HG02642 (cell line): ENCODE data around the gene CSMD2.
"Not testable (repeated sequence)": the region's sequence is repeated elsewhere in the genome, so short reads cannot be mapped to it uniquely, and the experiment has no call there.

Experiments used
- ATAC-seq: cut with Tn5 transposase; IDR thresholded peaks from one replicate; pipeline ENCODE4 v1.9.1; 2021; ENCODE audit warnings: mild to moderate bottlenecking; ENCODE audit not compliant: unreplicated experiment, poor library complexity

Gene CSMD2

DNA sequence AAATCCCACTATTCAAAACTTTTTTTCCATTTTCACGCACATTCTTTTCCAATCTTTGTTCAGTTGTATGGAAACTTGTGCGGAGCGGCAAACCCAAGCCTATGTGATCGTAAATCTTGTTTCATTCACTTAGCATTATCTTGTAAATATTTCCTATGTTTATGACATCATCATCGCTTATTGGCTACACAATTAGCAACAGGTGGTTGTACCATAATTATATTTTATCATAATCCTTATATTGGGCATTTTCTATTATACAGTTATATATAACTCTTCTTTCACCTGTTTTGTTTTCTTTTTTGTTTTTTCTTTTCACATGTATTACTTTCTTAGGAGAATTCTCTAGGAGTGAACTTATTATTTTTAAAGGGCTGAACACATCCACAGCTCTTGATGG is 627.1 kb downstream of the CSMD2 start:
- no peak for ATAC-seq

GRCh38 chr1:33535334-33535733 is 629.7 kb downstream of the CSMD2 start:
- ATAC-seq: no peak

GRCh38 chr1:33532936-33533335 is 632.1 kb downstream of the CSMD2 start:
- no peak for ATAC-seq

- ATAC-seq: no peak
Measured at GRCh38 chr1:33532250-33532649, 632.8 kb downstream of the CSMD2 start.

- ATAC-seq: no peak
Measured at GRCh38 chr1:33529957-33530356, 635.1 kb downstream of the CSMD2 start.

- no peak for ATAC-seq
Measured at GRCh38 chr1:33527934-33528333, 637.1 kb downstream of the CSMD2 start.

- ATAC-seq: no peak
Measured at GRCh38 chr1:33524586-33524985, 640.4 kb downstream of the CSMD2 start.

DNA sequence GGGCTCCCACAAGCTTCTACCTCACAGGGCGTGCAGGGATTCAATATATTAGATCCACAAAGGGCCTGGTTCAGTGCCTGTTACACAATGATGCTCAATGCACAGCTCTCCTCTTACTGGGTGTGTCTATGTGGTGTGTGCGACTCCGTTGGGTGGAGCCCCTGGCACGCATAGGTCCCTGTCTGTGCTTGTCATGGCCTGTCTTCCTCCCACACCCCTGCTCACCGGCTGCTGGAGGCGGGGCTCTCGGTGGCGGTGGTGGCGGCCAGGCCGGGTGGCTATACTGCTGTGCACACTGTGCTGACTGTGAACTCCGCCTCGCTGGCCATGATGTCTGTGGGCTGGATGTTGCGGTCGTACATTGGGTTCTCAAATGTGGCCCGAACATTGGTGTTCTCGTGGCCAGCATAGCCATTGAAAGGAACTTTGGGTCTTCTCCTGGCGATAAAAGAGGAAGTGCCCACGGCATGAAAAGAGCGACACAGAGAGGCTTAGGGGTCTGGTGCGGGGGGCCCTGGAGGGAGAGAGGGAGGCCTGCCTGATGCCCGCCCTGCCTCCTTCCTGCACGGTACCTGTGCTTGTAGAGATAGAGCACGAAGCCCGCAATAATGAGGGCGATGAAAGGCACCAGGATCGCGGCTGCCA is 645.7 kb downstream of the CSMD2 start:
- no peak for ATAC-seq

- ATAC-seq: no peak
Measured at GRCh38 chr1:33517596-33518250, 647.3 kb downstream of the CSMD2 start.

GRCh38 chr1:33516891-33517567 is 648.0 kb downstream of the CSMD2 start:
- no peak for ATAC-seq

DNA sequence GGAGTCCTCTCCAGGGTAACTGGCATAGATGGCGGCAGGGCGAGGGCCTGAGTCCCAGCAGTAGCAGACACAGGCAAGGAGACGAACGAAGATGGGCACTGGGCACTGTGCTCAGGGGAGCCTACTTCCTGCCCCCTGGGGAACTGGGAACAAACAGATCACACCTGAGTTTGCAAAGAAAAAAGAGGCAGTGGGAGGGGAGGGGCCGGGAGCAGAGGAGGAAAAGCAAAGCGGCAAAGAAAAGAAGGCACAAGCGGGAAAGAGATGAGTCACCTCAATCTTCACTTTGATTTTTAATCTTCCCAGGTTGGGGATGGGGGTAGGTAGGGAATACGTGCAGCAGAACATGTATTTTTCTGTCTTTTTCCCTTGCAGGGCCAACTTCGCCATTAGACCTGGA is 648.6 kb downstream of the CSMD2 start:
- no peak for ATAC-seq

- no peak for ATAC-seq
Measured at GRCh38 chr1:33515607-33516006, 649.4 kb downstream of the CSMD2 start.

GRCh38 chr1:33515112-33515511 is 649.9 kb downstream of the CSMD2 start:
- no peak for ATAC-seq

DNA sequence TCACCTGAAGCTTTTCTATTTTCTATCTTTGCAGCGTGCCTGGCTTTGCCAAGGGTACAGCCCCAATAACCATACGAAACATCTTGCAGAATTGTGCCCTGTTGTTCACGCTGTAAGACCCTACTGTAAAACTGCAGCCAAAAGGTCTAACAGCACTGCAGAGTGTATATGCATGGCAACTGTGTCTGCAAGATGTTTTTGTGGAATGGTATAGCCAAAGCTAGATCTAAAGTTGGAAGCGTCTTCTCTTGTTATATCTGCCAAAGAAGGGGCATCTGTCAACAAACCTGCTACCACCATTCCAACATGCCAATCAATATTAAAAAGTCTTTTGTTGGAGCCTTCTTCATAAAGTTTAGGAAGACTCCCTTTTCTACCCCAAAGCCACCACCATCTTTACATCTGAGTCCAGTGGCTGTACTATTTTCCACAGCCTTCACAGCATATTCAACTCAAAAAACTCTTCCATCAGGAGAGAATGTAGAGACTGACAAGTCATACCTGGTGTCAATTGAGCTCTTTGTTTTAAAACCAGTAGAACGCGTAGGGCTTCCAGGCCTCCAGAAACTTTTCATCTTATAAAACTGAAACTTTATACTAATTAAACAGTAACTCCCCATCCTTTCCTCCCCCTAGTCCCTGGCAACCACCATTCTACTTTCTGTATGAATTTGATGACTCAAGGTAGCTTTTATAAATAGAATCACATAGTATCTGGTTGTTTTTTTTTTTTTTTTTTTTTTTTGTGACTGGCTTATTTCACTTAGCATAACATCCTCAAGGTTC is 652.6 kb downstream of the CSMD2 start:
- no peak for ATAC-seq

DNA sequence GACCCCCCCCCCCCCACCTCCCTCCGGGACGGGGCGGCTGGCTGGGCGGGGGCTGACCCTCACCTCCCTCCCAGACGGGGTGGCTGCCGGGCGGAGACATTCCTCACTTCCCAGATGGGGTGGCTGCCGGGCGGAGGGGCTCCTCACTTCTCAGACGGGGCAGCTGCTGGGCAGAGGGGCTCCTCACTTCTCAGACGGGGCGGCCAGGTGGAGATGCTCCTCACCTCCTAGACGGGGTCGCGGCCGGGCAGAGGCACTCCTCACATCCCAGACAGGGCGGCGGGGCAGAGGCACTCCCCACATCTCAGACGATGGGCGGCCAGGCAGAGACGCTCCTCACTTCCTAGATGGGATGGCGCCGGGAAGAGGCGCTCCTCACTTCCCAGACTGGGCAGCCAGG is 655.8 kb downstream of the CSMD2 start:
- ATAC-seq: not testable (repeated sequence)

DNA sequence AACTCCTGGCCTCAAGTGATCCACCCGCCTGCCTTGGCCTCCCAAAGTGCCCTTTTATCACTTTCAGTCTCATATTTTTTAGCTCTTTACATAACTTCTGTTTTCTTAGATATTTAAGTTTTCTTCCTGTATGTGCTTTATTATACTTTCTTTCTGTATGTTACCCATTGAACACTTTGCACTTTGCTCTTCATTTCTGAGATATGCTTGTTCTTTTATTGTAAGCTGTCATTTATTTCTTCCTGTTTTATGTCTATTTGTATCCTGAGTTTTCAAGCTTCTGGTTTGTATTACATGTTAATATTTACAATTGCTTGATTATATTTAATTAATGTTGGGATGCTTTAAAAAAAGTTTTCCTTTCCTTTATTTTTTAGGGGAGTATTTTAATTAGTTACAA is 656.9 kb downstream of the CSMD2 start:
- ATAC-seq: no peak

GRCh38 chr1:33507661-33508060 is 657.4 kb downstream of the CSMD2 start:
- ATAC-seq: no peak

DNA sequence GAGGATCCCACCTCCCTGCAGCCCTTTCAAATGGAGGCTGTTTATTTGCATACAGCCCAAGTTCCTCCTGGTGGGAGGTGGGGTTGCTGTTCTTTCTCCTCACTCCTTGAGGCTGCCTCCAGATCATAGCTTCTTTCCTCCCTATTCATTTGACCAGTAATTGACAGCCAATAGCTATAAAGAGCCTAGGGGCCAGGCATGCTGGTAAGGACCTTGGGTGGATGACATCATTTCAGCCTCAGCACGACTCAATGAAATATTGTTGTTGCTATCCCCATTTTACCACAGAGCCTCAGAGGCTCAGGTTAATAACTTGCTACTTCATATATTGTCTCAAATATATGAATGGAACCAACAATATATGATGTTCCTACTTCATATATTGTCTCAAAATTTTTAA is 661.5 kb downstream of the CSMD2 start:
- ATAC-seq: no peak

DNA sequence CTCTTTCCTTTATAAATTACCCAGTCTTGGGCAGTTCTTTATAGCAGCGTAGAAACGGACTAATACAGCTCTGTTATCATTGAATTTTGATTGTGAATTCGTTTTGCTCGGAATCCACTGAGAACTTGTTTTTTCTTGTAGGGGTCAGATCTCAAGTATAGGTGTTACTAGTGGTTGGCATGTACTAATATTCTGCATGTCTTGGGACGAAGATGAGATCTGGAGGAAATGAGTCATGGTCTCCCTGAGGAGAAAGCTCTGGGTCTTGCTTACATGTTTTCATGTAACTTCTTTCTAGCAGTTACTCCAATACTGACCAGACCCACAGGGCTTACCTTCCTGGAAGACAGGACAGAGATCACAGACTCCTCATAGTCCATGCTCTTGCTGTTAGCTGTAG is 662.3 kb downstream of the CSMD2 start:
- no peak for ATAC-seq

DNA sequence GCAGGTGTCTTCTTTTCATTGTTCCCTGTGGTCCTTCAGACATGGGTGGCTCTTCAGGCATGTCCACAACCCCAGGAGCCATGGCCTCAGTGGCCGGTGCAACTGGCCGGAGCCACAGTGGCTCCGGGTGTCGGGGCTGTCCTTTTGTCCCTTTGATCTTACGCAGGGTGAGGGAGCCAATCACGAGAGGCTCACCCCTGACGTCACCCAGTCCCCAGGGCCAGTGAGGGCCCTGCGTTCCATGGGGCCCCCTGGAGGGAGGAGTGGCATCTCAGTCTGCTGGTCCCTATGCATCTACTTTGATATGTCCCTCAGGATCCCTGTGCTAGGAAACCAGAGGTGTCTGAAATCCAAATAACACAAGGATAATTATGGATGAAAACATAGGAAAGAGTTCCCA is 663.3 kb downstream of the CSMD2 start:
- no peak for ATAC-seq

DNA sequence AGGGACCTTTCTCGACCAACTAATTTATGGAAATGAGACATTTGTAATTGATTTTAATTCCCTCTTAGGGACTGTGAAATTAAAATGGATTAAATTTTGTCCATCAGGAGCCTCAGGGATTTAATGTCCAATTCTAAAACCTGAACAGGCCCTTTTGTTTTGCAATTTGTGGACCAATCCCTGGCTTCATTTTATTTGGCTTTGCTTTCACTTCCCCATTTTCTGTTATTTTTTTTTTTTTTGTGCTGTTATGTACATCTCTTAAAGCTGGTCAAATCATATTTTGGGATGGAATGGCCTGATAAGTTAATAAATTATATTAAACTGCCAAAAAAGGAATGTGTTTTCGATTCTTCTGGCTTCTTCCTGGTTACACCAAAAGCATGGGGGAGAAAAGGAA is 663.7 kb downstream of the CSMD2 start:
- no peak for ATAC-seq
